Thyroid gland (tissue), 4 donors: ENCODE results near the gene SLC37A1. TPM values are rescaled to one million over a fixed set of nuclear protein-coding genes. Genes with fewer than 3 reads are reported as not detected.
A peak's percentile ranks its signal among the peaks of the same experiment; 100 is the strongest.

Experiments used
- DNase-seq, 2 donors: peaks; one replicate each; pipeline ENCODE4 v3.0.0-alpha.2; 2019
- H3K27ac ChIP-seq, 3 donors: fragments of 200-600 bp; sonication (generic); 1 replicate in 2 of 3; 2 replicates in 1 of 3; pipeline ENCODE4 v1.5.1; 2016 to 2019; ENCODE audit warnings: mild to moderate bottlenecking in 1 of 3, moderate library complexity in 1 of 3
- H3K27me3 ChIP-seq: fragments of 200-600 bp; sonication (generic); one replicate; pipeline ENCODE4 v1.5.1; 2019
- H3K36me3 ChIP-seq, 2 donors: fragments of 200-600 bp; sonication (generic); one replicate each; pipeline ENCODE4 v1.5.1; 2016 to 2019
- H3K4me1 ChIP-seq, 2 donors: fragments of 200-600 bp; sonication (generic); one replicate each; pipeline ENCODE4 v1.5.1; 2017 to 2019
- H3K4me3 ChIP-seq, 3 donors: fragments of 200-600 bp; sonication (generic); replicated peaks in 1 of 3; 1 replicate in 2 of 3; 2 replicates in 1 of 3; pipeline ENCODE4 v1.5.1; 2016; ENCODE audit warnings: mild to moderate bottlenecking in 1 of 3
- H3K9me3 ChIP-seq: fragments of 200-600 bp; sonication (generic); one replicate; pipeline ENCODE4 v1.5.1; 2017
- POLR2A ChIP-seq, 2 donors: fragments of 450-650 bp; IDR thresholded peaks; one replicate each; pipeline ENCODE4 v1.6.1; 2017; ENCODE audit warnings: antibody characterized with exemption in 2 of 2, mild to moderate bottlenecking in 2 of 2, moderate library complexity in 1 of 2
- WGBS, 2 donors: methylation state at CpG; one replicate each; pipeline ENCODE4 v1.1.5; 2017; 5-methylcytosine and 5-hydroxymethylcytosine counted together
- intact Hi-C: fragments of 100-400 bp; cut with DNase I; formaldehyde crosslinking; loops from one replicate; pipeline ENCODE4 v1.15.1; 2023
- total RNA-seq, 4 donors: library from RNA; depleted of rRNA; stranded (reverse); fragments of >200 nt; gene quantifications; one replicate each; pipeline ENCODE4 v1.2.3, GENCODE V29; 2016
- TF ChIP-seq, protein P1 (sequence below), 6 experiments: fragments of 200-600 bp in 3 of 6; fragments of 450-650 bp in 3 of 6; sonication (generic) in 3 of 6; IDR thresholded peaks; one replicate each; pipeline ENCODE4 v1.5.1; 2016 to 2019; ENCODE audit warnings: antibody characterized with exemption in 6 of 6, mild to moderate bottlenecking in 2 of 6, inconsistent platforms in 1 of 6, moderate library complexity in 1 of 6

Gene SLC37A1
- total RNA-seq, 4 donors from 2014 or later: 26.1 to 37.9 (median 34.9) TPM

DNA sequence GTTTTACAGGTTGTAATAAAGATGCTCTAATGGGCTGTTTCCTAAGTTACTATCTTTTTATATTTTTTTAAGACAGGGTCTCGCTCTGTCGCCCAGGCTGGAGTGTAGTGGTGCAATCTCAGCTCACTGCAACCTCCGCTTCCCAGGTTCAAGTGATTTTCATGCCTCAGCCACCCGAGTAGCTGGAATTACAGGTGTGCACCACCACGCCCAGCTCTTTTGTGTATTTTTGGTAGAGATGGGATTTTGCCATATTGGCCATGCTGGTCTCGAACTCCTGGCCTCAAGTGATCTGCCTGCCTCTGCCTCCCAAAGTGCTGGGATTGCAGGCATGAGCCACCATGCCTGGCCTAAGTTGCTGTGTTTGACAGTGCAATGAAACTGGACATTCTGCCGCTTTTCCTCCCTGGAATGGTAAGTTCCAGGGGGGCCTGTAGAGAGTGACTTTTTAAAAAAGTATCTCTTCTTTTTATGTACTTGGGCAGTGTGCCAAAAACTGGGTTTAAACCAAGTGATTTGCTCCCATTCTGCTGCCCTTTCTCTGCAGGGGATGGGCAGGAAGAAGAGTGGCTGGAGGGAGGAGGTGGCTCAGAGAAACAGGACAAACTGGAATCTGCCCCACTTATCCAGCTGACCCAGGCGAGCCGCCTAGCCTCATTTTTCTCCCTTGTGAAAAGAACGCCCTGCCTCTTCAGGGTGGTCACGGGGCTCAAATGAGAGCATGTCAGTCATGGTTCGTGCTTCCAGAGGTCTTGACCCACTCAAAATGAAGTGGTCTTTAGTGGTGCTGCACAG, 2.3 kb downstream of the SLC37A1 start:
- intact Hi-C loops: no loop called here
- Histone ChIP-seq H3K4me1 (peaks cover 45 to 54% of the 10 kb centered on the region in 2 donors), H3K27ac (peak overlapping the region; percentile 65 to 97 (median 93)), H3K9me3 (no peaks in the 10 kb centered on the region), H3K4me3 (no peak overlapping the region), H3K27me3 (no peaks in the 10 kb centered on the region), H3K36me3 (no peaks in the 10 kb centered on the region)
- TF ChIP-seq POLR2A (IDR thresholded peaks at IDR 0.05): peak in 1 of 2 donors; percentile 70
- TF ChIP-seq, protein P1, sequence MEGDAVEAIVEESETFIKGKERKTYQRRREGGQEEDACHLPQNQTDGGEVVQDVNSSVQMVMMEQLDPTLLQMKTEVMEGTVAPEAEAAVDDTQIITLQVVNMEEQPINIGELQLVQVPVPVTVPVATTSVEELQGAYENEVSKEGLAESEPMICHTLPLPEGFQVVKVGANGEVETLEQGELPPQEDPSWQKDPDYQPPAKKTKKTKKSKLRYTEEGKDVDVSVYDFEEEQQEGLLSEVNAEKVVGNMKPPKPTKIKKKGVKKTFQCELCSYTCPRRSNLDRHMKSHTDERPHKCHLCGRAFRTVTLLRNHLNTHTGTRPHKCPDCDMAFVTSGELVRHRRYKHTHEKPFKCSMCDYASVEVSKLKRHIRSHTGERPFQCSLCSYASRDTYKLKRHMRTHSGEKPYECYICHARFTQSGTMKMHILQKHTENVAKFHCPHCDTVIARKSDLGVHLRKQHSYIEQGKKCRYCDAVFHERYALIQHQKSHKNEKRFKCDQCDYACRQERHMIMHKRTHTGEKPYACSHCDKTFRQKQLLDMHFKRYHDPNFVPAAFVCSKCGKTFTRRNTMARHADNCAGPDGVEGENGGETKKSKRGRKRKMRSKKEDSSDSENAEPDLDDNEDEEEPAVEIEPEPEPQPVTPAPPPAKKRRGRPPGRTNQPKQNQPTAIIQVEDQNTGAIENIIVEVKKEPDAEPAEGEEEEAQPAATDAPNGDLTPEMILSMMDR (IDR thresholded peaks at IDR 0.05): no peak
- DNase-seq: peak; percentile 96 to 97
- WGBS, 2 donors: 33 to 42% methylated on average over 11 to 12 of the region's 12 CpGs

DNA sequence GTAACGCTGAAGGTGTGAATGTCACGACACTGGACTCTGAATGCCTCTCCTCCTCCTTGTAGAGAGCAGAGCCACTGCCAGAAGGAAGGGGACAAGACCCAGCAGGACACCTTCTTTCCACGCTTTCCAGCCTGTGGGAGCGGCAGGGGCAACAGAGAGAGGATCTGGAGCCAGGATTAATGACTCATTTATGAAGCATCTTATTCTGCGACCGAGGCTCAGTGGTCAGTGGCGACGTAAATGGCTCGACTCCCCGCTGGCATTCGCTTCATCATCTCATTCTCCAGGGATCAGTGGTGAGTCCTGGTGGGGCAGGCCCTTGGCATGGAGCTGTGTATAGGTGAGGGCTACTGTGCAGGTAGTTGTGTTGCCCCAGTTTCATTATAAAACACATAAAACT, 4.6 kb downstream of the SLC37A1 start:
- intact Hi-C loops: no loop called here
- Histone ChIP-seq H3K9me3 (no peaks in the 10 kb centered on the region), H3K4me1 (peaks cover 49 to 56% of the 10 kb centered on the region in 2 donors), H3K27ac (peak overlapping the region; percentile 63 to 93 (median 90)), H3K36me3 (no peaks in the 10 kb centered on the region), H3K4me3 (no peak overlapping the region), H3K27me3 (no peaks in the 10 kb centered on the region)
- WGBS, 2 donors: 57 to 70% methylated on average over 11 of the region's 11 CpGs
- TF ChIP-seq POLR2A (IDR thresholded peaks at IDR 0.05): no peak
- TF ChIP-seq, protein P1 (IDR thresholded peaks at IDR 0.05): no peak
- DNase-seq: peak; percentile 43 to 53

GRCh38 chr21:42518626-42519025, 5.0 kb downstream of the SLC37A1 start:
- Histone ChIP-seq H3K4me1 (peaks cover 53 to 59% of the 10 kb centered on the region in 2 donors), H3K27me3 (no peaks in the 10 kb centered on the region), H3K27ac (peak overlapping the region; percentile 8 to 93 (median 90)), H3K36me3 (no peaks in the 10 kb centered on the region), H3K4me3 (no peak overlapping the region), H3K9me3 (no peaks in the 10 kb centered on the region)
- intact Hi-C loops: no loop called here
- no peak for DNase-seq
- WGBS, 2 donors: 88 to 97% methylated on average over 7 of the region's 7 CpGs
- TF ChIP-seq, protein P1 (IDR thresholded peaks at IDR 0.05): no peak
- no peak for TF ChIP-seq POLR2A (IDR thresholded peaks at IDR 0.05)

GRCh38 chr21:42520628-42521253, 7.1 kb downstream of the SLC37A1 start:
- H3K9me3 ChIP-seq: no peaks in the 10 kb centered on the region
- no peaks in the 10 kb centered on the region for H3K36me3 ChIP-seq
- no peak overlapping the region for H3K4me3 ChIP-seq
- peaks cover 58 to 69% of the 10 kb centered on the region in 2 donors for H3K4me1 ChIP-seq
- H3K27me3 ChIP-seq: no peaks in the 10 kb centered on the region
- peak overlapping the region in 1 of 3 donors; percentile 21 for H3K27ac ChIP-seq
- DNase-seq: no peak
- WGBS, 2 donors: 91 to 92% methylated on average over 18 of the region's 18 CpGs
- intact Hi-C loops: no loop called here
- TF ChIP-seq POLR2A (IDR thresholded peaks at IDR 0.05): no peak
- TF ChIP-seq, protein P1 (IDR thresholded peaks at IDR 0.05): no peak

DNA sequence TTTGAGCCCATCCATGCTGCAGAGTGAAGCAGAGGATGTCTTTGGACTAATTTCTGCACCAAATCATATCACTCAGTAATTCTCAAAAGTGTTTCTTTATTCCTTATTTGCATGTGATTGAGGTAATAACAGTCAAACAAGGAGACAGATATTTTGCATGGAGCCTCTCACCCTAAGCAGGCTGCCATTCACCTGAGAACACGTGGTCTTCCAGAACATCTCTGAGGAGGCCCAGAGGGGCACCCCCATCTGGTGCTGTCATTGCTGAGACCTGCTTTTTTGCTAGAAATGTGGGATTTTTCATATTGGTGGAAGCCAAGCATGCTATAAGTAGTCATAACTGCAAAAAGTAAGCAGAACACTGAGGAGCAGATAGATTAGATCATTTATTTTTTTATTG, 7.7 kb downstream of the SLC37A1 start:
- 75 to 95% methylated on average over 1 of the region's 1 CpG for WGBS, 2 donors
- no peak for DNase-seq
- Histone ChIP-seq H3K36me3 (no peaks in the 10 kb centered on the region), H3K9me3 (no peaks in the 10 kb centered on the region), H3K4me1 (peaks cover 61 to 72% of the 10 kb centered on the region in 2 donors), H3K4me3 (no peak overlapping the region), H3K27me3 (no peaks in the 10 kb centered on the region), H3K27ac (peak overlapping the region in 1 of 3 donors; percentile 21)
- intact Hi-C loops: no loop called here
- TF ChIP-seq, protein P1 (IDR thresholded peaks at IDR 0.05): no peak
- TF ChIP-seq POLR2A (IDR thresholded peaks at IDR 0.05): no peak
